Activated gamma-delta T cell treated with Interleukin-2 at 50 U/mL for 16 hours (primary cell): ENCODE data around the gene VCL.
A peak's percentile ranks its signal among the peaks of the same experiment; 100 is the strongest.
"Not testable (repeated sequence)": the region's sequence is repeated elsewhere in the genome, so short reads cannot be mapped to it uniquely, and the experiment has no call there.

Source experiments
- DNase-seq: peaks from one replicate; pipeline ENCODE4 v3.0.0-alpha.2; 2020

VCL gene

DNA sequence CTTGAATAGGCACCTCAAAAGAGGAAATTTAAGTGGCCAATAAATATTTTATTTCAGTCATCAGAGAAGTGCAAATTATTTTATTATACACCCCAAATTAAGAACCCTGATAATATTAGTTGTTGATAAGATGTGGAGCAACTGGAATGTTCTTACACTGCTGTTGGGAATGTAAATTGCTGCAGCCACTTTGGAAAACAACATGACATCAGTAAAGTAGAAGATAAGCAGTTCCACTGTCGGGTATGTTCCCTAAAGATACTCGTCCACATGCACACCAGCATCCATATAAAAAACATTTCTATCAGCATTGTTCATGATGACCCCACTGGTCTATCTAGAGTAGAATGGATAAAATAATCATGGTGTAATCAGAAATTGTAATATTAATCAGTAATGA is 46.5 kb downstream of the VCL start:
- no peak for DNase-seq

DNA sequence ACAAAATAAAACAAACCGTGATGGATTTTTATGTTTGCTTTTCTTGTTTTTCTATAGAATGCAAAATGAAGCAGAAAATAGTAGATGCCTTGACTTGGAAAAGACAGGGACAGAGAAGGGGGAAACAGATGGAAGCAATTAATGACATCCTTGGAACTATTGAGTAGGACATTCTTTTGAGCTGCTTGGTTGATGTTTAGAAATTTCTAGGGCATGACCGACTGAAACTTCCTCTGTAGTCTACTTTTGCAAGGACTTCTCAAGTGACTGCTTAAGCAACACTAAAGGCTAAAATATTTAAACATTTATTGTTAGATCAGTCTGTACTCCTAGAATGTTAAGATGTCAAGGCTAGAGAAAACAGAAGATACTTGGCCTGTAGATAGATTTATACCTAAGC is 49.4 kb downstream of the VCL start:
- no peak for DNase-seq

DNA sequence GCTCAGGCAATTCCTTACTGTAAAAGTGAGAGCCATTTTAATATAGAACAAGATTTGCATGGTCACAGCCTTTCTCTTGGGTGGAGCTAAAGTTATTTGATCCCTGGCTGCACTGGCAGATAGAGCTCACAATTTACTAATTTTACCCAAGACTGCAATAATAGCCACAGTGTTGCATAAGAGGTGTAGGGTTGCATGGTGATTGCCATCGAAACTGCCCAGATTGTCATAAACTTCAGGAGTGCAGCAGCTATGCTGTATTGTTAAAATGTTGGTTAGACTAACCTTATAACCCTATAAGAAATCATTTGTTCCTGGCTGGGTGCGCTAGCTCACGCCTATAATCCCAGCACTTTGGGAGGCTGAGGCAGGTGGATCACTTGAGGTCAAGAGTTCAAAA is 50.0 kb downstream of the VCL start:
- no peak for DNase-seq

DNA sequence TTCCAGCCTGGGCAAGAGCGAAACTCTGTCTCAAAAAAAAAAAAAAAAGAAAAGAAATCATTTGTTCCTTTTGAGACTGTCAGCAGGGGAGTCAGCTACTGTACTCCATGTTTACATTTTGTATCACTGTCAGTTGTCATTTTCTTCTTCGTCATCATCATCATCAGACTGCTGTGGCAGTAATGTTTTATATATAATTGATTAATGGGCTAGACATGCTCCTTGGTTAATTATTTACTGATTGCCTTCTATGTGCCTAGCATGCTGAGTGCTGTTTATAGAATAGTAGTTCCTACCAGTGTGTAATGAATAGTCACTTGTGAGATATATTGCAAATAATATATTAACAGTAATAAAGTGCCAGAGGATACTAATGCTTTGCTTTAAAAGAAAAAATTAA is 50.5 kb downstream of the VCL start:
- DNase-seq, result no peak

DNA sequence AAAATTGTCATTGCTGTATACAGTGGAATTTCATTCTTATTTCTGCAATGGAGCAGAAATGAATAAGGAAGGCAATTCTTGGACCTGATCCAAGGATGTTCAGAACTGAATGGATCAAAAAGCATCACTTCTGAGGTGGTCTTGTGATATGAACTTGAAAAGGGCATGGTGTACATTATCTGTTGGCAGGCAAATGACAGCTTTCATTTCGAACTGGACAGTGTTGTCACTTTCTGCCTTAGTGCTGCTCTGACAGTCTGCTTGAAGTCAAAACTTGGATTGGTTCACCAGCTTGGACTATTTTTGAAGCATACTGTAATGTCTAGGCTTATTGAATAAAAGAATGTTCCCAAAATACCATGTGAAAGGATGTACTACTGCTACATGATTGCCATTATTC is 52.0 kb downstream of the VCL start:
- DNase-seq, result no peak

DNA sequence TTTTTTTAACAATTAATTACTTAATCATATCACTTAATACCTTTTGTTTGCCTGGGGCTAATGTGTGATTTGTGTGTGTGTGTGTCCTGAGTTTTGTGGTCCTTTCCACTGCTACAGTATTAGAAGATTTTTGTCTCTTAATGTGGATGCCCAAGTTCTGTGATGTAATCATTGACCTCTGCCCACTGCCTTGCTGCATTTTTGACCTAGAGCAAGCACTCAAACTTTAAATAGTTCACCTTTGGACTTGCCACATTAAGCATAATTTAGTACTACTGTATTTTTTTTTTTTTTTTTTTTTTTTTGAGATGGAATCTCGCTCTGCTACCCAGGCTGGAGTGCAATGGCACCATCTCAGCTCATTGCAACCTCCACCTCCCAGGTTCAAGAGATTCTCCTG is 52.7 kb downstream of the VCL start:
- DNase-seq, result no peak

DNA sequence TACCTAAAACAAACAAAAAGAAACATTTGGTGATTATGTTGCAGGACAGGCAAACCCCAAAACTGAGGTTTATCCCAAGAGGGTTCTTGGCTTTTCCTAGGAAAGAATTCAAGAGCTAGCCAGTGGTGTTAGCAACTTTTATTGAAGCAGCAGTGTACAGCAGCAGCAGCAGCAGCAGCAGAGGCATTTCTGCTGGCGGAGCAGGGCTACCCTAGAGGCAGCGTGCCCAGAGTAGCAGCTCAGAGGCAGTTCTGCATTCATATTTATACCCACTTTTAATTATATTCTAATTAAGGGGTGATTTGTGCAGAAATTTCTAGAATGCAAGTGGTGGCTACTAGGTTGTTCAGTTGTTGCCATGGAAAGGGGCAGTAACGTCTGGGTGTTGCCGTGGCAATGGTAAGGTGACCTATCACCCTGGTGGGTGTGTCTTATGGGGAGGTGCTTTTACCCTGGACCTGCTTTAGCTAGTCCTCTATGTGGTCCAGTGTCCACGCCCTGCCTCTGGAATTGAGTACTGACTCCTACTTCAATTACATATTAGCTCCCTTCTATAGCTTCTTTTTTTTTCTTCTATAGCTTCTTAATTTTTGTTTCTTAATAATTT is 53.9 kb downstream of the VCL start:
- DNase-seq, result no peak

DNA sequence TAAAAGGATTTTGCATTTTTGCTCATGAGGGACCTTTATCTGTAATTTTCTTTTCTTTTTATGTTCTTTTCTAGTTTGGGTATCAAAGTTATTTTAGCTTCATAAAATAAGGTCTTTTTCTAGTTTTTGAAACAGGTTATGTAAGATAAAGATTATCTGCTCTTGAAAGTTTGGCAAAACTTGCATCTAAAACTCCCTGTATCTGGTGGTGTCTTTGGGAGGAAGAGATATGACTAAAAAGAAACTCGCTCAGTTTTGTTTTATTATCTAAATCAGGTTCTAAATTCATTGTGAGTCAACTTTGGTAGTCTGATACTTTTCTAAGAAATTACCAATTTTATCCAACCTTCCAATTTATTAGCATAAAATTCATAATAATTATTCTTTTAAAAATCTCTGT is 55.1 kb downstream of the VCL start:
- DNase-seq, result no peak

DNA sequence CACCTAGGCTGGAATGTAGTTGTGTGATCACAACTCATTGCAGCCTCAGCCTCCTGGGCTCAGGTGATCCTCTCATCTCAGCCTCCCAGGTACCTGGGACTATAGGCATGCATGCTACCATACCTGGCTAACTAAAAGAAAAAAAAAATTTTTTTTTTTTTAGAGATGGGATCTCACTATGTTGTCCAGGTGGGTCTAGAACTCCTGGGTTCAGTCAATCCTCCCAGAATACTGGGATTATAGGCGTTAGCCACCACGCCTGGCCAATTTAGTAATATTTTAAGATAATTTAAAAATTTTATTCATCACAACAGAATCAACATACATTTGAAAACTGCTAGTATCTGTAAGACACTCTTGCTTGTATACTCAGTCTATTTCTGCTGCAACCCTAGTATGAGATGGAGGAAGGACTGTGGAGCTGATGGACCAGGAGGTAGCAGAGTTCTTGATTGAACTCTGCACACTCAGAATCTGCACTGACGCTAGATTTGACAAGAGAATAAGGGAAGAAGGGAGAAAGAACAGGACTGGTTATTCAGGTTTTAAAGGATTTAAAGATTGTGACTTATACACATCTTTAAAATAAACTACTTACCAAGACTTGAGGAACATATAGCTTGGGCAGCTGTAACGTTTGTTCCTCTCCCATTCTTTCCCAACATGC is 57.6 kb downstream of the VCL start:
- no peak for DNase-seq

DNA sequence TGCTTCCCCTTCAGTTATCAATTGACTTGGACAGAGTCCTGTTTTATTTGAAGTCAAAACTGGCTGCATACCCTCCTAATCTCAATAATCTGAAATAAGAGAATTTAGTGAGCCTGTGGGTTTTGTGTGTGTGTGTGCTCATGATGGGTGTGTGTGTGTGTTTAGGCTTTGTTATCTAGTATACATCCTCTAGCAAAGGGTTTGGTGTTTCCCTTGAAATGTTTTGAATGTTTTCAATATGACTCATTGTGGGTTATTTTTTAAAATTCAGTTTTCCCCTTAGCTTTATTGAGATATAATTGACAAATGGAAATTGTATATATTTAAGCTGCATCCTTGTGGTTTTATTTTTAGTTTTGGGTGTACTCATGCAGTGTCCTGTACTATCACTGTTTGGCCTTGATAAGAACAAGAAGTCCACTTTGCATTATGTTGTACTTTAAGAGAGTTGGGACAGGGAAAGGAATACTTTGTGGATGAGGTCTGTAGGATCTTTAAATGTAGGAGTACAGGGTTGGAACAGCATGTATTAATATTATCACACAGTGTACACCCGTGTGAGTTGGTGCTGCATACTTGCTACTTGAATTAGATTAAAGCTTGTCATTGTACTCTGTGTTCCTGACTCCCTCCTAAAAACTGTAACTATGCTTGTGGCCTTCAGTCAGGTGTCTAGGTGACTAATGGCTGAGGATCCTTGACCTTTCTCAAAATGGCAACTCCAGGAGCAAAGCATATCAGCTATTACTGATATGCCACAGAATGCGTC is 58.3 kb downstream of the VCL start:
- DNase-seq, result no peak

DNA sequence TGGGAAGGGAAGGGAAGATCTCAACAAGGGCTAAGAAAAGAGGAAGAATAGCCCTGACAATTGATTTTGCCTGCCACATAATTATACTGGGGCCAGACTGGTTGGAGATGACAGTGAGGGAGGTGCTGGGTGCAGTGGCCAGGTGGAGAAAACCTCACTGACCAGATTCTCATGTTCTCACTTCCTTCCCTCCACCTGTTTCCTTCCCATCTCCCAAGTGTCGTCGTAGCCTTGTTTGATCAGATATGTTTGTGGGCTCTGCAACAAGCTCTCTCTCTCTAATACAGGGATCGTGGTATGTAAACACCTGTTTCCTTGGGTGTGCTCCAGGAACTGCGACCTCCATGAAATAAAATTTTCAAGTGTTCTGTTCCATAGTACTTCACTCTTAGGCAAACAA is 60.2 kb downstream of the VCL start:
- no peak for DNase-seq

DNA sequence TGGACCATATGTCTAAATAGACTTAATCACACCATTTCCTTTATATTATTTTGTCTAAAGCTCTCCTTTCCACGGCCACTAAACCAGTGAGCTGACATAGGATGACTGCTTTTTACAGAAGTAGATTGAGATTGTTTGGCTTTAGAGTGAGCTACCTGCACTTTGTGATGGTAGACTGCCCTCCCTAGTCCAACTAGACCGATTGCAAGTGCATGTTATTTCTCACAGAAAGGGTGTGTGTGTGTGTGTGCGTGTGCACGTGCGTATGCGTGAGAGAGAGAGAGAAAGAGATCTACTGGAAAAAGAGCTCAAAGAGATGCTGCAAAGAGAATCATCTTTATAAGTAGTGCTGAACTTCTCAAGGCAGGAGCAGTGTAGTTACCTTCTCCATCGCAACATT is 60.7 kb downstream of the VCL start:
- peak; percentile 4 for DNase-seq

DNA sequence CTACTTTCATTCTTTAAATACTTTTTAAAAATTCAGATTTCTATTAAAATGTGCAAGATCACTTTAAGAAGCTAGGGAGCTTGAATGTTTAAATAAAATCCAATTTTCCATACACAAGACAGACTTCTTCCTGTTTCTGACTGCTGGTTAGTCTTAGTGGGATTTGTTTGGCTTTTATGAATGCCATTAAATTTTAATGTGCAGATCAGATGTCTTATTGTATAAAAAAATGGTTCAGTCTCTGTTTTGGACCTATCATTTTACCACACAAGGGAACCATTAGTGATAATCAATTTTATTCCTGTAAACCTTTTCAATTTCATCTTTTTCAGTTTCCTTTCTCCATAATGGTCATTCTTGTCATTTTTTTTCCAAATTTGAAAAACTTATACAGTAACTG is 63.2 kb downstream of the VCL start:
- no peak for DNase-seq

DNA sequence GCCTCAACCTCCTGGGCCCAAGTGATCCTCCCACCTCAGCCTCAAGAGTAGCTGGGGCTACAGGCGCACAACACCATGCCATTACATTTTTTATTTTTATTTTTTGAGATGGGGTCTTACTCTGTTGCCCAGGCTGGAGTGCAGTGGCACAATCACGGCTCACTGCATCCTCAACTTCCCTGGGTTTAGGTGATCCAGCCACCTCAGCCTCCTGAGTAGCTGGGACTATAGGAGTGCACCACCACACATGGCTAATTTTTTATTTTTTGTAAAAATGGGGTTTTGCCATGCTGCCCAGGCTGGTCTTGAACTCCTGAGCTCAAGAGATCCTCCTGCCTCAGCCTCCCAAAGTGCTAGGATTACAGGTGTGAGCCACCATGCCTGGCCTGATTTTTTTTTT is 64.1 kb downstream of the VCL start:
- DNase-seq, result not testable (repeated sequence)

DNA sequence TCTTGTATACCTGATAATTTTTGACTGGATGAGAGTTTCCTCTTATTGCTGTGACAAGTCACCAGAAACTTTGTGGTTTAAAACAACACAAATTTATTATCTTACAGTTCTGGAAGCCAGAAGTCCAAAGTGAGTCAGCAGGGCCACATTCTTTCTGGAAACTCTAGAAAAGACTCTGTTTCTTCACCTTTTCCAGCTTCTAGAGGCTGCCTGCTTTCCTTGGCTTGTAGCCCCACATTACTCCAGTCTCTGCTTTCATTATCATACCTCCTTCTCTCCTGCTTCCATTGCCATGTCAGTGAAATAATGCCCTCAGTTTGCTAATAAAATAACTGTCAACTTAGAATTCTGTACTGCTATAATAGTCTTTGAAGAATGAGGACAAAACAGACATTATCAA is 65.3 kb downstream of the VCL start:
- no peak for DNase-seq

DNA sequence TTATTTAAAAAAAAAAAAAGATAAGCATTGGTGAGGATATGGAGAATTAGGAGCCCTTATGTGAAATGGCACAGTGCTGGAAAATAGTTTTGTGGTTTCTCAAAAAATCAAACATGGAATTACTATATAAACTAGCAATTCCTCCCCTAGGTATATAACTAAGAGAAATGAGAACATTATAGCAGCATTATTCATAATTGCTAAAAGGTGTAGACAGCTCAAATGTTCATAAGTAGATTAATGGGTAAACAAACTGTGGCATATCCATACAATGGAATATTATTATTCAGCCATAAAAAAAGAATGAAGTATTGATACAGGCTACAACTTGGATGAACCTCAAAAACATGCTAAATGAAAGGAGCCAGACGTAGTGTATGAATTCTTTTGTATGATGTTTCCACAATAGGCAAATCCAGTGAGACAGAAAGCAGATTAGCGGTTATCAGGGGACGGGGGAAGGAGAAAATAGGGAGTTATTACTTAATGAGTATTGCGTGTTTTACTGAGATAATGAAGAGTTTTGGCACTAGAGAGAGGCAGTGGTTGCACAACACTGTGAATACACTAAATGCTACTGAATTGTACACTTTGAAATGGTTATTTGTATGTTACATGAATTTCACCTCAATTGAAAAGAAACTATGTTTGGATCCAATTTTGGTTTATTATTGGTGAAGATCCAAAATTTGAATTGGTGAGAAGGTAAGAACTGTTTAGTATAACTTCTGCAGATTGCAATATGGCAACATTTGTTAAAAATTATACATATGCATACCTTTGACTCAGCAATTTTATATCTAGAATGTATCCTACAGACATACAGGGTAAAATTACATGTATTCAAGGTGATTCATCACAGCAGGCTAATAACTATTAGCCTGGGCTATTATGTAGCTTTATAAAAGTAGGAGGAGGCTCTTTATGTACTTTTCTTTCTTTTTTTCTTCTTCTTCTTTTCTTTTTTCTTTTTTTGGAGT is 69.7 kb downstream of the VCL start:
- no peak for DNase-seq

DNA sequence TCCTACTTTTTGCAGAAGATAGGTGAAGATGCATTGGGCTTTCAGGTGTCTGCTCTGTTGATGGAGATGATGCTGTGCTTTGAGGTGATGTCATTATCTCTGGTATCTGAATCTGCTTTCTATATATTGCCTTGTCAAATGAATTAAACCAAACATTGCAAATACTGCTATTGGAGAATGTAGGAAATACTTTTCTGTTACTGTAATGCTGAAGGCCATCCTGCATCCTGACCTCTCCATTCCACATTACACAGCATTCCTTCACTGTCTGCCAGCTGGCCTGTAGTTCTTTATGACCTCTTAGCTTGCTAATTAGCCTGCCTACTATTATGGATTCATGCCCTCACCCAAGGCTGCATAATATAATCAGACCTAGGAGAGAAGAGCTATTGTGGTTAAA is 73.2 kb downstream of the VCL start:
- no peak for DNase-seq

DNA sequence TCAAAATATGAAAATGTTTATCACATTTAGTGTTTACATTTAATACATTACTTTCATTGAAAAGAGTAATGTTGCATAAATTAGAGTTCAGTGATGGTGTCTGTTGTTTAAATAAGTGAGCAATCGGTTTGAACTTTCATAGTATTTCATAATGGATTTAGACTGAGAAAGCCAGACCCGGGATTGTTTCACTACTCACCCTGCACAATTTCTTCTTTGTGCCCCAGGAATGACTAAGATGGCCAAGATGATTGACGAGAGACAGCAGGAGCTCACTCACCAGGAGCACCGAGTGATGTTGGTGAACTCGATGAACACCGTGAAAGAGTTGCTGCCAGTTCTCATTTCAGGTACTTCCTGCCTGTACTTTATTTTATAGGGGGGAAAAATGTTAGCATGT is 74.6 kb downstream of the VCL start:
- DNase-seq, result no peak

DNA sequence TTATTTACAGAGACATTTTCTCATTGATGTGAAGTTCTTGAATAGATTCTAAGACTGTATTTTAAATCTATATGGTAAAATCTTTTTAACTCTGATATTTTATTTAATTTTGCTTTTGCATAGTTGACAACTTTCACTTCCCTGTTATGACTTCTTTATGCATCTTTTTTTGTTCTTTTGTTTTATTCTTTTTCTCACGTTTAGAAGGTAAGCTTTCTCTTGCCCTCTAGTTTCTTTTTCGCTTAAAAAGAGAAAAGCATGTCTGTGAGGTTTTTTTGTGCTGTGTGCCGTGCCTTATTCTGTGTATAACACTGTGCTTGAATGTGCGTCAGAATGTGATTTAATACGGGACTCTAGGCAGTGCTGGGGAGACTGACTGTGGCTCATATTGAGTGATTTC is 78.0 kb downstream of the VCL start:
- DNase-seq, result no peak

DNA sequence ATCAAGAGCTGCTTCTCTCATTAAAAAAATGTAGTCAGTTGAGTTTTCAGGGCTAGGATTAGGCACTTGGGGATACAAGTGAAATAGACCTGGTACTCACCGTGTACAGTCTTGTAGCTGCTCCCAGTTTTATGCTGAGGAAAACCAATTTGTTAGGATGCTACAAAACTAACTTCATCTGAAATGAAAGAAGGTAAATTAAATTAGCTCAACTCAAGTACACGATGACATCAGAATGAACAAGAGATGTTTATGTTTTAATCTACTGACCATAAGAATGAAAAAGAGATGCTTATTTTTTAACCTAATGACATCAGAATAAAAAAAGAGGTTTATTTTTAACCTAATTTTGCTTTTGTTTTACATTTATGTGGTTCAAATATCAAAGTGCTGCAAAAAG is 79.0 kb downstream of the VCL start:
- DNase-seq, result no peak

DNA sequence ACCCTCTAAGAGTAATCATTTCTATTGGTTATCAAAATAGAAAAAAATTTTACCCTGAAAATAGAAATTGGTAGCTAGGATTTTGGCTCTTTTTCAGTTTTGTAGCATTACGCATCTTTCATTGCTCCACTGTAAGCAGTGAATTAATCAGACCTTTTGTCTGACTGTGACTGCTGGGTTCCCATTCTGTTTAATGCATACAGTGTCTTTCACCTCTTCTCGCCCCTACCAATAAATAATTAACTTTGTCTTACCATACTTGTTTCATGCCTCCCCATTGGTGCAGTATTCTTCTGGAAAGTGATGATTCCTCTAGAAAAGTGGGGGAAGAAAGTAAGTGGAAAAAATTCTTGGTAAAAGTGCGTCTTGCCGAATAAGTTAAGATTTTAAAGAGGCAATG is 79.5 kb downstream of the VCL start:
- no peak for DNase-seq

DNA sequence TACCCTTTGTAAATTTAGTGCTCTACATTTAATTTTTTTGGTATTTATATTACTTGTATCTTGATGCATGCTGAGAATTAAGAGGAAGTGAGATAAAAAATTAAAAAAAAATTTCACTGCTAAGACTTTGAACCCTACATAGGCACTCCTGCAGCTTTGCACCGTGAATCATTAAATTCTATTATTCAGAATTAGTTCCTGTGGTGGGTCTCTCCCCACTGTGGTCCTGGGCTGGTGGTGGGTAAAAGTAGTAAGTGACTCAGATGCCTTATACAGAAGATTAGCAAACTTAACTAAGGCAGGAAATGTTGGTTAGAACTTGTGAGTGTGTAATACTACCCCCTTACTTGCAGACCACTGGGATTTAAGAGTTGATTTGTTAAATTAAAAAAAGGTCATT is 80.1 kb downstream of the VCL start:
- peak; percentile 41 for DNase-seq
